OCI-LY3 (cell line): ENCODE measurements around the gene S1PR3.

Experiments used
- H2AFZ ChIP-seq: fragments of 200-600, 300-600 bp; shearing (Covaris generic); 2 replicates; pipeline ENCODE4 v1.6.0; 2014; ENCODE audit warnings: antibody characterized with exemption, low read depth, low read length
- H3K27ac ChIP-seq: fragments of 200-600, 300-600 bp; sonication (generic); 2 replicates; pipeline ENCODE4 v1.5.1; 2014; ENCODE audit warnings: mild to moderate bottlenecking, low read length, moderate library complexity, mixed read lengths
- H3K27me3 ChIP-seq: fragments of 200-600, 300-600 bp; sonication (generic); 2 replicates; pipeline ENCODE4 v1.6.1; 2014; ENCODE audit warnings: low read depth, low read length, mixed read lengths
- H3K36me3 ChIP-seq: fragments of 200-600, 300-600 bp; sonication (generic); replicated peaks from 2 replicates; pipeline ENCODE3; 2014; ENCODE audit warnings: low read depth, low read length, mixed read lengths
- H3K4me1 ChIP-seq: fragments of 300-600, 200-600 bp; sonication (generic); 2 replicates; pipeline ENCODE4 v1.6.1; 2014; ENCODE audit warnings: low read length, mixed read lengths
- H3K4me2 ChIP-seq: fragments of 200-600, 300-600 bp; sonication (generic); 2 replicates; pipeline ENCODE4 v1.6.1; 2014; ENCODE audit warnings: low read length, mixed read lengths
- H3K4me3 ChIP-seq: fragments of 300-600, 200-600 bp; sonication (generic); 2 replicates; pipeline ENCODE4 v1.5.1; 2014; ENCODE audit warnings: antibody characterized with exemption, mild to moderate bottlenecking, low read length, moderate library complexity
- H3K79me2 ChIP-seq: fragments of 300-600, 200-600 bp; shearing (Covaris generic); 2 replicates; pipeline ENCODE4 v1.6.1; 2014; ENCODE audit warnings: mild to moderate bottlenecking, low read length, mixed read lengths
- H3K9ac ChIP-seq: fragments of 300-600, 200-600 bp; shearing (Covaris generic); 2 replicates; pipeline ENCODE4 v1.6.0; 2014; ENCODE audit warnings: mild to moderate bottlenecking, low read length, moderate library complexity
- H3K9me3 ChIP-seq: fragments of 200-600, 300-600 bp; shearing (Covaris generic); 2 replicates; pipeline ENCODE4 v1.6.1; 2014; ENCODE audit warnings: low read length, mixed read lengths; ENCODE audit not compliant: insufficient read depth
- H4K20me1 ChIP-seq: fragments of 200-600, 300-600 bp; sonication (generic); 2 replicates; pipeline ENCODE4 v1.6.1; 2016; ENCODE audit warnings: low read length, mixed read lengths; ENCODE audit not compliant: insufficient read depth
- EZH2phosphoT487 ChIP-seq: fragments of 200-600 bp; shearing (Covaris generic); IDR thresholded peaks from 2 replicates; pipeline ENCODE4 v1.6.1; 2018; ENCODE audit warnings: antibody characterized with exemption, mixed run types, low read depth
- TF ChIP-seq, protein P1 (sequence below): fragments of 200-600, 300-600 bp; sonication (generic); IDR thresholded peaks from 2 replicates; pipeline ENCODE4 v1.5.1; 2014; ENCODE audit warnings: antibody characterized with exemption, low read length, low read depth

Gene S1PR3

DNA sequence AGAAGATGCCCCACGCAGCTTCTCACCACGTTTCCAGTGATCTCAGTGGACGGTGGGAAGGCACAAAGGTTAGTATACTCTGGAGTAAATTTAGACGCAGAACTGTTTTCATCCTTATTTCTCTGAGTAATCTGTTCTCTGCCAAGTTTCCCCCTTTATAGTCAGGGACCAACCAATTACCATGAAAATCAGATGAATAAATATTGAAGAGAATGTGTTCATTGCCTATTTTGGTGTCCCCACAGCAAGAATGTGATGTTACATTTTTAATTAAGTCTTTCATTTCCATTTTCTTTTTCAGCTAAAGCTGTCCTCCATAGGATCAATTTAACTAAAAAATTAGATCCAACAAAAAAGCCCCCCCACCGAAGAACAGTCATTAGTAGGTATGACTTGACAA lies 41.4 kb downstream of the S1PR3 start:
- no peaks in the 10 kb centered on the region for H3K36me3 ChIP-seq
- TF ChIP-seq, protein P1, sequence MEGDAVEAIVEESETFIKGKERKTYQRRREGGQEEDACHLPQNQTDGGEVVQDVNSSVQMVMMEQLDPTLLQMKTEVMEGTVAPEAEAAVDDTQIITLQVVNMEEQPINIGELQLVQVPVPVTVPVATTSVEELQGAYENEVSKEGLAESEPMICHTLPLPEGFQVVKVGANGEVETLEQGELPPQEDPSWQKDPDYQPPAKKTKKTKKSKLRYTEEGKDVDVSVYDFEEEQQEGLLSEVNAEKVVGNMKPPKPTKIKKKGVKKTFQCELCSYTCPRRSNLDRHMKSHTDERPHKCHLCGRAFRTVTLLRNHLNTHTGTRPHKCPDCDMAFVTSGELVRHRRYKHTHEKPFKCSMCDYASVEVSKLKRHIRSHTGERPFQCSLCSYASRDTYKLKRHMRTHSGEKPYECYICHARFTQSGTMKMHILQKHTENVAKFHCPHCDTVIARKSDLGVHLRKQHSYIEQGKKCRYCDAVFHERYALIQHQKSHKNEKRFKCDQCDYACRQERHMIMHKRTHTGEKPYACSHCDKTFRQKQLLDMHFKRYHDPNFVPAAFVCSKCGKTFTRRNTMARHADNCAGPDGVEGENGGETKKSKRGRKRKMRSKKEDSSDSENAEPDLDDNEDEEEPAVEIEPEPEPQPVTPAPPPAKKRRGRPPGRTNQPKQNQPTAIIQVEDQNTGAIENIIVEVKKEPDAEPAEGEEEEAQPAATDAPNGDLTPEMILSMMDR, result no peak
- TF ChIP-seq EZH2phosphoT487, result no peak
- peaks cover 4% of the 10 kb centered on the region; the same call in 1 of the 2 replicates for H3K4me1 ChIP-seq
- no peak overlapping the region for H3K27ac ChIP-seq
- H3K4me2 ChIP-seq, result no peak overlapping the region
- no peak overlapping the region for H3K4me3 ChIP-seq
- H3K27me3 ChIP-seq, result peaks cover 12% of the 10 kb centered on the region; the same call in 1 of the 2 replicates
- no peaks in the 10 kb centered on the region for H4K20me1 ChIP-seq
- no peaks in the 10 kb centered on the region for H3K79me2 ChIP-seq
- H2AFZ ChIP-seq, result no peak overlapping the region
- H3K9ac ChIP-seq, result no peak overlapping the region
- H3K9me3 ChIP-seq, result no peaks in the 10 kb centered on the region; the same call in 1 of the 2 replicates

- Histone ChIP-seq H3K4me3 (no peak overlapping the region), H2AFZ (no peak overlapping the region), H3K79me2 (no peaks in the 10 kb centered on the region), H3K27ac (no peak overlapping the region), H3K9me3 (no peaks in the 10 kb centered on the region), H4K20me1 (no peaks in the 10 kb centered on the region), H3K27me3 (peaks cover 9% of the 10 kb centered on the region; the same call in 1 of the 2 replicates), H3K4me1 (peaks cover 4% of the 10 kb centered on the region; the same call in 1 of the 2 replicates), H3K36me3 (no peaks in the 10 kb centered on the region), H3K4me2 (no peak overlapping the region), H3K9ac (no peak overlapping the region)
- no peak for TF ChIP-seq EZH2phosphoT487
- TF ChIP-seq, protein P1, result no peak
These were observed 45.1 kb downstream of the S1PR3 start for GRCh38 chr9:89036383-89036782.

DNA sequence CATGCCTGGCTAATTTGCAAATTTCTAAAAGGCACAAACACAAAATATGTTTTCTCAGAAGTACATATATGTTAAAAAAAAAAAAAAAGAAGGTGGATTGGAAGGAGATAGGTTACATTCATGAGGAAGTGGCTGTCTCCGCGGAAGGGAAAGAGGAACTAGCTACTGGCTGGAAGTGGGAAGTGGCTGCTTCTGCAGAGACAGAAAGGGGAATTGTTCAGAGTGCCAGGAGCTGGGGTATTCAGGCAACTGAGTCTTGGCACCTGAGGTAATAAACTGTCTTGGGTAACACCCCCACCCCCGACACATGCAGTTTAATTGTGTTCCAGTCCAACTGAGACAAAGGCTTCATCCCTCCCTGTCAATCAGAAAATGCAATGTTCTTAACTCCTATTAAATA lies 45.6 kb downstream of the S1PR3 start:
- TF ChIP-seq, protein P1, result no peak
- no peak for TF ChIP-seq EZH2phosphoT487
- Histone ChIP-seq H3K36me3 (no peaks in the 10 kb centered on the region), H3K4me3 (no peak overlapping the region), H3K27me3 (peaks cover 9% of the 10 kb centered on the region; the same call in 1 of the 2 replicates), H3K4me2 (no peak overlapping the region), H3K9me3 (no peaks in the 10 kb centered on the region), H3K79me2 (no peaks in the 10 kb centered on the region), H3K27ac (no peak overlapping the region), H3K9ac (no peak overlapping the region), H4K20me1 (no peaks in the 10 kb centered on the region), H2AFZ (no peak overlapping the region), H3K4me1 (peaks cover 4% of the 10 kb centered on the region; the same call in 1 of the 2 replicates)

- H4K20me1 ChIP-seq, result no peaks in the 10 kb centered on the region
- no peak overlapping the region for H3K9ac ChIP-seq
- no peak overlapping the region for H3K4me2 ChIP-seq
- no peaks in the 10 kb centered on the region for H3K36me3 ChIP-seq
- H3K4me1 ChIP-seq, result peaks cover 4% of the 10 kb centered on the region; the same call in 1 of the 2 replicates
- H3K9me3 ChIP-seq, result no peaks in the 10 kb centered on the region
- H3K27ac ChIP-seq, result no peak overlapping the region
- H2AFZ ChIP-seq, result no peak overlapping the region
- H3K27me3 ChIP-seq, result peaks cover 6% of the 10 kb centered on the region; the same call in 1 of the 2 replicates
- no peak overlapping the region for H3K4me3 ChIP-seq
- TF ChIP-seq EZH2phosphoT487, result no peak
- TF ChIP-seq, protein P1, result no peak
- H3K79me2 ChIP-seq, result no peaks in the 10 kb centered on the region
These were observed 46.1 kb downstream of the S1PR3 start for GRCh38 chr9:89037346-89037745.
